ENCODE measurements around the gene NRN1L.

NRN1L gene

DNA sequence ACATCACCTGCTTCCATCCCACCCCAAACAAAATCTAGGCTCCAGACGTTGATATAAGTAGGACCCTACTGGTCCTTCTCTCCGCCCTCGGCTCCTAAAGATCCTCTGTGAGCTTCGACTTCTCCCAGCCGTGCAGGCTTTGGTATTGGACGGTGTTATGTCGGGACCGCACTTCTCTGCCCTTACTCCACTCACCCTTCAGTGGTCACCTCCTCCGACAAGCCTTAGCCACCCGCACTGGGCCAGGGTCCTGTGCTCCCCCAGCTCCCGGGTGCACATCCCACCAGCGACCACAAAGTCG, 50.4 kb downstream of the NRN1L start:
- no peak for DNase-seq
- H3K27me3 ChIP-seq (ENCODE audit: insufficient read depth, low read depth, severe bottlenecking), result no peaks in the 10 kb centered on the region
- TF ChIP-seq, protein P1, sequence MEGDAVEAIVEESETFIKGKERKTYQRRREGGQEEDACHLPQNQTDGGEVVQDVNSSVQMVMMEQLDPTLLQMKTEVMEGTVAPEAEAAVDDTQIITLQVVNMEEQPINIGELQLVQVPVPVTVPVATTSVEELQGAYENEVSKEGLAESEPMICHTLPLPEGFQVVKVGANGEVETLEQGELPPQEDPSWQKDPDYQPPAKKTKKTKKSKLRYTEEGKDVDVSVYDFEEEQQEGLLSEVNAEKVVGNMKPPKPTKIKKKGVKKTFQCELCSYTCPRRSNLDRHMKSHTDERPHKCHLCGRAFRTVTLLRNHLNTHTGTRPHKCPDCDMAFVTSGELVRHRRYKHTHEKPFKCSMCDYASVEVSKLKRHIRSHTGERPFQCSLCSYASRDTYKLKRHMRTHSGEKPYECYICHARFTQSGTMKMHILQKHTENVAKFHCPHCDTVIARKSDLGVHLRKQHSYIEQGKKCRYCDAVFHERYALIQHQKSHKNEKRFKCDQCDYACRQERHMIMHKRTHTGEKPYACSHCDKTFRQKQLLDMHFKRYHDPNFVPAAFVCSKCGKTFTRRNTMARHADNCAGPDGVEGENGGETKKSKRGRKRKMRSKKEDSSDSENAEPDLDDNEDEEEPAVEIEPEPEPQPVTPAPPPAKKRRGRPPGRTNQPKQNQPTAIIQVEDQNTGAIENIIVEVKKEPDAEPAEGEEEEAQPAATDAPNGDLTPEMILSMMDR (IDR thresholded peaks at IDR 0.05; ENCODE audit: low read depth, low read length), result no peak
- peak overlapping the region; percentile 91 for H3K4me3 ChIP-seq (ENCODE audit: low read depth, low read length)
- no peaks in the 10 kb centered on the region for H3K9me3 ChIP-seq (ENCODE audit: severe bottlenecking)
- H3K36me3 ChIP-seq, result no peaks in the 10 kb centered on the region; the same call in 1 of the 2 replicates
- no peak overlapping the region for H3K27ac ChIP-seq

DNA sequence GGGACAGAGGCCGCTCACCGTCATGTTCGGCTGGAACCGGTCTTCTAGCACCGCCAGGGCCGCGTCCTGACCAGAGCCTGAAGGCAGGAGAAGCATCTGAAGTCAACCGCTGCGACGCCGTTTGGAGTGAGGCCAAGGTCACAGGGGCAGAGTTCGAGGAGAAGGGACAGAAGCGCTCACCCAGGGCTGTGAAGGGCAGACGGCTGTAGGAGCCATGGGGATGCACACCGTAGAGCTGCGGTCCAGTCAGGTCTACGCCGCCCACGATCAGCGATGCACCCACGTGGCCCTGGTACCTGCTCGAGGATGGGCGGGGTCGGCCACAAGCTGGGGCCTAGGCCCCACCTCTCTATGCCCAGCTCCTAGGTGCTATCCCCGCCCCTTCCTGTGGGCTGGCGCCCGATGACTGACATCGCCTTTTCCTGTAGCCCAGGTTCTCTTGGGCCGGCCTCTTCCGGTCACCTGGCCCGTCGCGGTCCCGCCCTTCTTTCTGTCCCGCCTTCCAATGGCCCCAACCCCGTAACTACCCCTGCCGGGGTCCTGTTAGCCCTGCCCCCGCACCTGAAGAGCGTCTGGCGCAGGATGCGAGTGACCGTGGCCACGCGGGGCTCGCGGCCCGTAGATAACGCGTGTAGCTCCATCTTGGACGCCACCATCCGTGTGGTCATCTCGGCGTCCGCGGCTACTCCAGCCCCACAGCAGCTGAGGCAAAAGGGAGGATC, 50.9 kb downstream of the NRN1L start:
- DNase-seq, result peak; percentile 97
- no peaks in the 10 kb centered on the region for H3K27me3 ChIP-seq (ENCODE audit: insufficient read depth, low read depth, severe bottlenecking)
- H3K27ac ChIP-seq, result peak overlapping the region; percentile 62
- no peaks in the 10 kb centered on the region for H3K9me3 ChIP-seq (ENCODE audit: severe bottlenecking)
- H3K36me3 ChIP-seq, result no peaks in the 10 kb centered on the region; the same call in 1 of the 2 replicates
- TF ChIP-seq, protein P1 (IDR thresholded peaks at IDR 0.05; ENCODE audit: low read depth, low read length), result no peak
- peak overlapping the region; percentile 91 for H3K4me3 ChIP-seq (ENCODE audit: low read depth, low read length)
